ACC112 (cell line): ENCODE results near the gene HOXD3.

Experiments used
- H2AFZ ChIP-seq: fragments of 200-600 bp; sonication (generic); one replicate; pipeline ENCODE4 v1.6.0; 2017; ENCODE audit warnings: antibody characterized with exemption, low read length; ENCODE audit not compliant: unreplicated experiment
- H3K27ac ChIP-seq: fragments of 200-600 bp; sonication (generic); 2 replicates; pipeline ENCODE4 v1.5.1; 2014; ENCODE audit warnings: low read depth, mild to moderate bottlenecking, antibody characterized with exemption, low read length, moderate library complexity
- H3K27me3 ChIP-seq: fragments of 200-600 bp; sonication (generic); 2 replicates; pipeline ENCODE4 v1.6.1; 2014; ENCODE audit warnings: mild to moderate bottlenecking, antibody characterized with exemption, low read length, moderate library complexity, mixed read lengths; ENCODE audit not compliant: insufficient read depth
- H3K36me3 ChIP-seq: fragments of 200-600 bp; sonication (generic); 2 replicates; pipeline ENCODE4 v1.6.1; 2016; ENCODE audit warnings: mild to moderate bottlenecking, antibody characterized with exemption, low read length, moderate library complexity, mixed read lengths; ENCODE audit not compliant: insufficient read depth
- H3K4me1 ChIP-seq: fragments of 200-600 bp; sonication (generic); one replicate; pipeline ENCODE4 v1.6.1; 2016; ENCODE audit warnings: low read length, mixed read lengths; ENCODE audit not compliant: insufficient read depth, unreplicated experiment, control insufficient read depth
- H3K4me3 ChIP-seq: fragments of 200-600 bp; sonication (generic); 2 replicates; pipeline ENCODE4 v1.5.1; 2014; ENCODE audit warnings: mild to moderate bottlenecking, low read depth, low read length
- H3K79me2 ChIP-seq: fragments of 200-600 bp; sonication (generic); one replicate; pipeline ENCODE4 v1.6.0; 2016; ENCODE audit warnings: low read length; ENCODE audit not compliant: control insufficient read depth, unreplicated experiment, insufficient read depth

HOXD3 gene

DNA sequence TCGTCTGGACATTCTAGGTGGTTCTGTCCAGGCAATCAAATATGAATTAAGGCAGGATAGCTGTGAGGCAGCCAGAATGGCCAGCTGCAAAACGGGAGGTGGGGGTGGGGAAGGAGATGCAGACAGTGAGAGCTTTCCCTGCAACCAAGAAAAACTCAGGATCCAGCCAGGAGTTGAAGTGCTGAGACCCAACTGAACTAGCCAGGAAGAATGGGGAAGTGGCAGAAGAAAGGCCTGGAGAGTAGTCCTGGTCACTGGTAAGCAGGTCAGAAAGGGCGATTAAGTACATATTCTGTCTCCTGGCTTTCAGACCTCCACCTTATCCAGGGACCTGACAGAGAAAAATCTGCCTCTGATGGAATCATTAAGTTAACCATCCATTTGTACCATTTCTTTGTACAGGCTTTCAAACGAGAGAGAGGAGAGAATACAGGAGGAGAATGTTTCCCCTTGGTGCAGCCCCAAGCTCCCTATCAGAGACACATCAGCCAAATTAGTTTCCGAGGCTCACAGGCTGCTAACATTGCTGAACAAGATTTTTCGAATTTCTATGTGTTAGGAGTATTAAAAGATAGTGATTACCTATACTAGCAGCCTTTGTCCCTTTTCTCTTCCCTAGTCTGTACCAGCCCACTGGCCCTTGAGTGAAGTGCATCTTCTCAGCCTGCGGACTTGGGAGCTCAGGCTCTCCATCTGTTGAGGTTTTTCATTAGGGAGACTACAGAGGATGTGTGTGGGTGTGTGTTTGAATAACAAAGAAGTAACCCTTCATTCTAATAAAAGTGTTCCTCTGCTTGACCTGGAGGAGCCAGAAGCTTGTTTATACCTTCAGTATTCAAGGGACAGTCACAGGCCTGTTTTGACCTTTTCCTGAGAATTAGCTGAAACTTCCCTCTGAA lies 18.9 kb downstream of the HOXD3 start:
- no peak overlapping the region for H3K4me3 ChIP-seq
- no peak overlapping the region for H2AFZ ChIP-seq
- no peaks in the 10 kb centered on the region for H3K4me1 ChIP-seq
- no peaks in the 10 kb centered on the region for H3K36me3 ChIP-seq
- no peak overlapping the region for H3K27ac ChIP-seq
- H3K27me3 ChIP-seq = peaks cover 13% of the 10 kb centered on the region; the same call in 1 of the 2 replicates
- H3K79me2 ChIP-seq = no peaks in the 10 kb centered on the region

DNA sequence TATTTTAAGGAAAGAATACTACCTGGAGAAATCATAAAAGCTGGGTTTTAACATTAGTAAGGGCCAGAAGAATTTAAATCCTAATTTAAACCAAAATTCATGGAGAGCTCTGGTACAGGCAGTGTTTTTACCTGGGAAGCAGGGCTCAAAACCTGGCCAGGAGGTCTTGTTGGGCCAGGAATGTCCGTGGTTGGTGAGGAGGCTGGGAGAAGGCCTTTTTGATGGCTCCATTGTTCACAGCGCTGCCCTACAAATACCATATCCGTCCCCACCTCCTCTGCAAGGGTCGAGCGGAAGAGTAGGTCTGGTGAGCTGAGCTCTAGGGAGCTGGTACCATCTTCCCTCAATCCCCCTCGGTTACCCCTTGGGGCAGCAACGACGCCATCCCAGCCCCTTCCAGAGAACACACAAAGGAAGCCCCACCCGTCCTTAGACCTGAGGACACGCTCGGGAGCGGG lies 20.5 kb downstream of the HOXD3 start:
- peak overlapping the region; percentile 83 for H3K4me3 ChIP-seq
- peaks cover 13% of the 10 kb centered on the region; the same call in 1 of the 2 replicates for H3K27me3 ChIP-seq
- H3K4me1 ChIP-seq = no peaks in the 10 kb centered on the region
- H2AFZ ChIP-seq = no peak overlapping the region
- H3K27ac ChIP-seq = no peak overlapping the region
- H3K36me3 ChIP-seq = no peaks in the 10 kb centered on the region
- no peaks in the 10 kb centered on the region for H3K79me2 ChIP-seq

DNA sequence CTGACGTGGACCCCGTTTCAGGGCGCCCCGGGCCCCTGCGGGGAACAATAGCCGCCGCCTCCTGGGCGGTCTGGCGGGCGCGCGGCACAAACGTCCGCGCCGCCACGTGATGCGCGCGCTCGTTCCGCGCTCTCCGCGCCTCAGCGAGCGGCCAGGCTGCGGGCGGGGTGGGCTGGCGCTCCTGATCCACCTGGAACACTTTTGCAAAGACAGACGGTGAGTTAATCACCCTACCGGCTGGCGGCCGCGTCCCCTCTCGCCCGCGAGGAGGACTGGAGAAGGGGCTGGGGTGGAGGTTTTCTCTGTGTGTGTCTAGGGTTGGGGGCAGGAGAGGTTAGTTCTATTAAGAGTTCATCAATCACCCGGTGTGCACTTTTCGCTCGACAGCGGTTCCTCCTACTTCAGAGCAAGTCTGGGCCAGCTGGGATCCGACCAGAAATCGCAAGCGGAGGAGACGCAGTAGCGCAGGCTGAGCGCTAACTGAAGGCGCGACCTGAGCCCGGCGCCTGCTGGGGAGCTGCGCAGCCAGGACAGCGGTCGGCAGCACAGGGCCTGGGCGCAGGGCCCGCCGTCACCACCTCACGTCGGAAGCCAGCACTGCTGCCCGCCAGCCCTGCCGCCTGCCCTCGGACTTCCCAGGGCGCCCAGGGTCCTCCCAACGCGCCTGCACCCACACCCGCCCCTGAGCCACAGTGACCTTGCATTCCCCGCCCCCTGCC lies 21.1 kb downstream of the HOXD3 start:
- no peaks in the 10 kb centered on the region for H3K79me2 ChIP-seq
- H2AFZ ChIP-seq = peak overlapping the region; percentile 70
- H3K27ac ChIP-seq = no peak overlapping the region
- H3K4me1 ChIP-seq = no peaks in the 10 kb centered on the region
- peaks cover 13% of the 10 kb centered on the region; the same call in 1 of the 2 replicates for H3K27me3 ChIP-seq
- peak overlapping the region; percentile 83 for H3K4me3 ChIP-seq
- H3K36me3 ChIP-seq = no peaks in the 10 kb centered on the region

DNA sequence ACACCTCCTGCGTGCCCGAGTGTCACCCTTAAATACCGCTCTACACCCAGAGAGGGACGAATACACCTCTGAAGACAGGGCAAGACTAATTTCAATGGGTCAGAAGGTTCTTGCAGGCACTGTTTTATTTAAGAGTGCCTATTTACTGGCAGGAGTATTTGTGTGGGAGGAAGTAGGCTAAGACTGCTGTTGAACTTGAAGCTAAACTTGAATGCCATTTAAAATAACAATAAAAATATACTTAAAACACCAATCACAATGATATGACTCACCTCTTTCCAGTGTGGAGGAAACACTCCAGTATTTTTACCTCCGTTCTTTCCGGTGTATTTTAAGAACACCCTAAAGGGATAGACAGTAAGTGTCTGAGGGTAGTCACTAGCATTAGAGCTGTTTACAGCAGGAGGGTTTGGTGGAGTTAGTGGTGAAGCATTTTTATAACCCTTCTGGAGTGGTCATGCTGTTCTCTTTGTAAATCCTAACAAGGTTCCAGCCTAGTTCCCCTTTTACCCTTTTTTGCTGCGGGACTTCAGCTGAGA lies 21.7 kb downstream of the HOXD3 start:
- no peaks in the 10 kb centered on the region for H3K36me3 ChIP-seq
- no peaks in the 10 kb centered on the region for H3K4me1 ChIP-seq
- H3K27ac ChIP-seq = no peak overlapping the region
- H3K27me3 ChIP-seq = peaks cover 13% of the 10 kb centered on the region; the same call in 1 of the 2 replicates
- peak overlapping the region; percentile 83 for H3K4me3 ChIP-seq
- no peak overlapping the region for H2AFZ ChIP-seq
- no peaks in the 10 kb centered on the region for H3K79me2 ChIP-seq

DNA sequence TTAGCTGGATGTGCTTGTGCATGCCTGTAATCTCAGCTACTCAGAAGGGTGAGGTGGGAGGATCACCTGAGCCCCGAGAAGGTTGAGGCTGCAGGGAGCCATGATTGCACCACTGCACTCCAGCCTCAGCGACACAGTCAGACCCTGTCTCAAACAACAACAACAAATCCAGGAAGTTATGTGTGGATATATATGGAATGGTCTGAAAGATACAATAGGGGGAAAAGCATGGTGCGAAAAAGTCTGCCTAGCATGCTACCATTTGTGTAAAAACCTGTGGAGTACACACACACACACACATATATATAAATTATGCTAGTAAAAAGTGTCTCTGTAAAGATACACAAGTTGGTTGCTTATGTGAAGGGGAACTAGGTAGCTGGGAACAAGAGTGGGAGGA lies 24.4 kb downstream of the HOXD3 start:
- Histone ChIP-seq H3K36me3 (no peaks in the 10 kb centered on the region), H3K4me1 (no peaks in the 10 kb centered on the region), H2AFZ (no peak overlapping the region), H3K27ac (no peak overlapping the region), H3K4me3 (no peak overlapping the region), H3K79me2 (no peaks in the 10 kb centered on the region), H3K27me3 (peaks cover 13% of the 10 kb centered on the region; the same call in 1 of the 2 replicates)

DNA sequence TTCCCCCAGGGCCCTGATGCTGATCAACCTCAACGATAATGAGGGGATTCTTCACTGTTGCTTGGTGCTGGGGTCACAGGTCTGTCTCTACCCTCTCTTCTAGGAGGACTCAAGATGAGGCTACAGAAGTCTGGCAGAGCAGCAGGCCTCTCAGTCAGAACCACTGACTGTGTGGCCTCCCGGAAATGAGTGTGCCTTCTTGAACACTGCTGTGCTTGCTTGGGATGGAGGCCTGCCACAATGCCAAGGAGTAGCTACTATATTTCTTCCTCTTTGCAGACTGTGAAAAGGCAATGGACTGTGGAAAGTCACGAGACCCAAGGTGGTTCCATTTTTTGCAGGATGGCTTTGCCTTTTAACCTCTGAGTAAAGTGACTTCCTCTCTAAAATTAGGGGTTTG lies 25.6 kb downstream of the HOXD3 start:
- no peak overlapping the region for H3K4me3 ChIP-seq
- peaks cover 3% of the 10 kb centered on the region for H3K4me1 ChIP-seq
- no peak overlapping the region for H3K27ac ChIP-seq
- peaks cover 13% of the 10 kb centered on the region; the same call in 1 of the 2 replicates for H3K27me3 ChIP-seq
- H3K36me3 ChIP-seq = no peaks in the 10 kb centered on the region
- no peaks in the 10 kb centered on the region for H3K79me2 ChIP-seq
- H2AFZ ChIP-seq = no peak overlapping the region

DNA sequence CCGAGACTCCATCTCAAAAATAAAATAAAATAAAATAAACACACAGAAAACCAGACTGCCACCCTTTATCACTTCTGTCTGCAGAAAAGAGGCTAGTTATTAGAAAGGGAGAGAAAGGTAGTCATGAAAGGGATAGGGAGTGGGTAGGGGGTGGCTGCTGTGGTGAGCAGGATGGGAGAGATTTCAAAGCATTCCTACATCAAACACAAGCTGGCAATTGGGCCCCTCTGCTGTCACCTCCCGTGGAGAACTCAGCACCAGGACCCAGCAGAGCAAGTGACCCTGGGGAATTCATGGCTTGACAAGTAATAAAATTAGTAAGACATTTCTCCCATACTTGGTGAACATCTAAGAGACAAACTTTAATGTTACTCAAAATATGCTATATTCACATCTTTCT lies 27.6 kb downstream of the HOXD3 start:
- H2AFZ ChIP-seq = no peak overlapping the region
- H3K36me3 ChIP-seq = no peaks in the 10 kb centered on the region
- no peak overlapping the region for H3K27ac ChIP-seq
- no peak overlapping the region for H3K4me3 ChIP-seq
- H3K79me2 ChIP-seq = no peaks in the 10 kb centered on the region
- H3K27me3 ChIP-seq = peaks cover 14% of the 10 kb centered on the region
- H3K4me1 ChIP-seq = peaks cover 3% of the 10 kb centered on the region

DNA sequence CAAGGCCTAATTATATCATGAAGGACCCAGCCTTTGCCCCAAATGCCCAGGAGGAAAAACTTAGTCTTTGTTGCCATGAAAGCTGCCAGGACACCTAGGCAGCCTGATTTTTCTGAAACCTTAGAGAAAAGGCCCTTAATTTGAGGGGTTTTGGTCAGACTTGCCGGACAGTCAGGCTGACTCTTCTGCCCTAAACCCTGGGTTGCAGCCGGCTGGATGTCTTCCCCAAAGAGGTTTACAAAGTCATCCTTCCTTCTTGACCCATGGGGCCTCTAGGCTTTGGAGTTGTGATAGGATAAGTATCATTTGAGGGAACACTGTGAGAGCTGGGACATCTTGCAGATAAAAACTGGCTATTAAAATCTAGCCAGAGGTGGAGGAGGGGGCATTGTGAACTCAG lies 28.9 kb downstream of the HOXD3 start:
- peaks cover 24% of the 10 kb centered on the region for H3K27me3 ChIP-seq
- no peaks in the 10 kb centered on the region for H3K79me2 ChIP-seq
- H3K27ac ChIP-seq = no peak overlapping the region
- no peak overlapping the region for H3K4me3 ChIP-seq
- H2AFZ ChIP-seq = no peak overlapping the region
- H3K36me3 ChIP-seq = no peaks in the 10 kb centered on the region
- peaks cover 3% of the 10 kb centered on the region for H3K4me1 ChIP-seq

DNA sequence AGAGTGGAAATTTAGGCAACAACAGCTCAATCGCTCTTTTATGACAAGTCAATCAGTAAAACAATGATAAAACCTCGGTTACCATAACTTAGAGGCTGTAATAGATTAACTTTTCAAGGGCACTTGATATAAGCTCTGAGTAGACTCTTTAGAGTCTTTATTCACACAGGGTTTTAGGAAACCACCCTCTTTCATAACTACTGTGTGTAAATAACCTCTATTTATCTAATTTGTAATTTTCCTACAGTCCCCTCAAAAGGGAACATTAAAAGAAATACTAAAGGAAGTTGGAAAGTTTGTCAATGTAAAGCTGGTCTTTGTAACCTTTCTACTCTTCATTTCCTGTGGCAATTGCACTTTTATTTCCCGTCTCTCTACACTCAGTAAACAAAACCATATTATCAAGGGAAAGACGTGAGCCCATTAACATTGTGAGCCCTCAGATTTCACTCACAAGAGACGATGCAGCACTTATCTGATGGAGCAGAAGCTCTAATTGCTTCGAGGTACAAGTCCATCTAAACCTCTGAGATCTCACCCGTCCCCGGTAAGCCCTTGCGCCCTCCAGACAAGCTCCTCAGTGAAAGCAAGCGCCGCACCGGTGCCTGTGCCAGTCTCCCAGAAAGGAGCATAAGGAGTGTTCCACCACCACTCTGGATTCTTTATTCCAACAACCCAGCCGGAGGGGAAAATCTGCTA lies 30.2 kb downstream of the HOXD3 start:
- no peaks in the 10 kb centered on the region for H3K36me3 ChIP-seq
- peaks cover 3% of the 10 kb centered on the region for H3K4me1 ChIP-seq
- H3K27me3 ChIP-seq = peaks cover 37% of the 10 kb centered on the region
- H3K4me3 ChIP-seq = peak overlapping the region; percentile 83
- H2AFZ ChIP-seq = peak overlapping the region; percentile 73
- H3K27ac ChIP-seq = no peak overlapping the region
- H3K79me2 ChIP-seq = no peaks in the 10 kb centered on the region
